KMS-11 (cell line): ENCODE results near the gene GPC4.

Experiments used
- H2AFZ ChIP-seq: fragments of 200-600 bp; sonication (generic); 2 replicates; pipeline ENCODE4 v1.6.1; 2016; ENCODE audit warnings: antibody characterized with exemption, mixed run types, low read depth
- H3K27ac ChIP-seq: fragments of 200-600 bp; sonication (generic); 2 replicates; pipeline ENCODE4 v1.6.1; 2016; ENCODE audit warnings: mild to moderate bottlenecking, mixed run types
- H3K27me3 ChIP-seq: fragments of 200-600 bp; sonication (generic); 2 replicates; pipeline ENCODE4 v1.6.1; 2017; ENCODE audit warnings: mild to moderate bottlenecking, low read depth, mixed run types, moderate library complexity; ENCODE audit not compliant: insufficient read depth
- H3K36me3 ChIP-seq: fragments of 200-600 bp; sonication (generic); 2 replicates; pipeline ENCODE4 v1.6.1; 2017; ENCODE audit warnings: mild to moderate bottlenecking, mixed run types; ENCODE audit not compliant: insufficient read depth
- H3K4me1 ChIP-seq: fragments of 200-600 bp; sonication (generic); 2 replicates; pipeline ENCODE4 v1.6.1; 2016; ENCODE audit warnings: mild to moderate bottlenecking, low read depth, mixed run types; ENCODE audit not compliant: poor library complexity, severe bottlenecking
- H3K4me2 ChIP-seq: fragments of 200-600 bp; sonication (generic); 2 replicates; pipeline ENCODE4 v1.7.0; 2016; ENCODE audit warnings: mild to moderate bottlenecking, mixed run types
- H3K4me3 ChIP-seq: fragments of 200-600 bp; sonication (generic); IDR thresholded peaks from 2 replicates; pipeline ENCODE4 v1.6.1; 2017; ENCODE audit warnings: low read depth, low read length, mixed read lengths; ENCODE audit not compliant: insufficient read depth
- H3K79me2 ChIP-seq: fragments of 200-600 bp; sonication (generic); 2 replicates; pipeline ENCODE4 v1.6.1; 2016; ENCODE audit warnings: low read depth, mixed run types; ENCODE audit not compliant: insufficient read depth
- H3K9ac ChIP-seq: fragments of 200-600 bp; sonication (generic); 2 replicates; pipeline ENCODE4 v1.6.1; 2016; ENCODE audit warnings: mild to moderate bottlenecking, mixed run types
- H4K20me1 ChIP-seq: fragments of 200-600 bp; sonication (generic); 2 replicates; pipeline ENCODE4 v1.6.1; 2016; ENCODE audit warnings: mild to moderate bottlenecking, mixed run types; ENCODE audit not compliant: insufficient read depth
- CTCF ChIP-seq: fragments of 200-600 bp; sonication (generic); conservative IDR thresholded peaks from 2 replicates; pipeline ENCODE4 v1.6.1; 2017; ENCODE audit warnings: low read depth, mild to moderate bottlenecking, antibody characterized with exemption, low read length, moderate library complexity, mixed read lengths

Gene GPC4

DNA sequence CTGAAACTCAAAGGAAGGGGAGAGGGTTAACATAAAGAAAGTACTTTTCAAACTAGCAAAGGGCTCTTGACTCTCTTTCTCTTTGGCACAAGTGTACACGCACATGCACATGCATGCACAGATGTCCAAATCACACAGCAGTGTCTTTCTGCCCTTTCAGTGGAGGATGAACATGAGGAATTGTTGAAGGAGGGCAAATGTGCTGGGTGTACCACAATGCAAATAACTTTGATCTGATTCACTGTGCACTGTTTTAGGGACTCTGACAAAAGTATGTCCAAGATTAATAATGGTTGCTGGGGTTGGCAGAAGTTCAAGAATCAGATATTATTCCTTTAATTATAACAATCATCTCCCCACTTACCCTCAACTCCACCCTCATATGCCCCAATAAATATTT is 93.8 kb downstream of the GPC4 start:
- no peaks in the 10 kb centered on the region for H3K79me2 ChIP-seq
- H3K36me3 ChIP-seq, result no peaks in the 10 kb centered on the region
- no peak overlapping the region for H3K27ac ChIP-seq
- no peak overlapping the region for H3K4me2 ChIP-seq
- H3K27me3 ChIP-seq, result no peaks in the 10 kb centered on the region
- H3K4me3 ChIP-seq, result no peak overlapping the region
- no peak for TF ChIP-seq CTCF
- no peak overlapping the region for H2AFZ ChIP-seq
- H3K4me1 ChIP-seq, result peaks cover 22% of the 10 kb centered on the region
- H3K9ac ChIP-seq, result no peak overlapping the region
- H4K20me1 ChIP-seq, result no peaks in the 10 kb centered on the region

GRCh38 chrX:133314281-133314680 is 101.0 kb downstream of the GPC4 start:
- no peak for TF ChIP-seq CTCF
- no peak overlapping the region for H3K27ac ChIP-seq
- no peaks in the 10 kb centered on the region for H3K27me3 ChIP-seq
- H3K9ac ChIP-seq, result no peak overlapping the region
- H3K4me2 ChIP-seq, result no peak overlapping the region
- H3K4me1 ChIP-seq, result peaks cover 23% of the 10 kb centered on the region
- H3K4me3 ChIP-seq, result no peak overlapping the region
- H2AFZ ChIP-seq, result no peak overlapping the region
- H3K36me3 ChIP-seq, result no peaks in the 10 kb centered on the region
- no peaks in the 10 kb centered on the region for H4K20me1 ChIP-seq
- H3K79me2 ChIP-seq, result no peaks in the 10 kb centered on the region

DNA sequence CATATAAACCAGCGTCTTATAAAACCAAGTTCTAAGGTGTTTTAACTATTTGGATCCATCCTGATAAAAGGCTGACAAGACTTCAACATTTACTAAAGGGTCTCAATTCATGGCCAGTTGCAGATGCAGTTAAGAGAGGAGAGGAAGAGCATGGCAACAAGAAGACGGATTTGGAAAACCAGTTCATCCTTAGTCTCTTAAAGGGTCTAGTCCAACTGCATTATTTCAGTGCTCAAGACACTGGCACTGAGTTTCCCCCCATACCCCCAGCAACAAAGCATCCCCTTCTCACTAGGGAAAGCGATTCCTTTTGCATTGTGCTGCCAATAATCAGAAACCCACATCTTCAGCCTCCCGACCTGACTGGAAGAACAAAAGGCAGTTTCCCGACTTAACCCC is 106.8 kb downstream of the GPC4 start:
- H3K27me3 ChIP-seq, result no peaks in the 10 kb centered on the region
- H3K79me2 ChIP-seq, result no peaks in the 10 kb centered on the region
- no peak overlapping the region for H3K4me2 ChIP-seq
- H3K36me3 ChIP-seq, result no peaks in the 10 kb centered on the region
- H3K4me1 ChIP-seq, result no peaks in the 10 kb centered on the region
- no peak overlapping the region for H3K9ac ChIP-seq
- H3K4me3 ChIP-seq, result no peak overlapping the region
- TF ChIP-seq CTCF, result no peak
- H4K20me1 ChIP-seq, result no peaks in the 10 kb centered on the region
- H2AFZ ChIP-seq, result no peak overlapping the region
- H3K27ac ChIP-seq, result no peak overlapping the region

- H3K27me3 ChIP-seq, result no peaks in the 10 kb centered on the region
These were observed 107.4 kb downstream of the GPC4 start for GRCh38 chrX:133307637-133308498.

More at GRCh38 chrX:133307637-133308498, 107.4 kb downstream of the GPC4 start:
- H3K79me2 ChIP-seq, result no peaks in the 10 kb centered on the region
- H3K27ac ChIP-seq, result no peak overlapping the region
- no peaks in the 10 kb centered on the region for H3K4me1 ChIP-seq
- no peaks in the 10 kb centered on the region for H4K20me1 ChIP-seq
- no peaks in the 10 kb centered on the region for H3K36me3 ChIP-seq
- no peak for TF ChIP-seq CTCF
- no peak overlapping the region for H3K4me3 ChIP-seq
- H2AFZ ChIP-seq, result no peak overlapping the region
- no peak overlapping the region for H3K4me2 ChIP-seq
- H3K9ac ChIP-seq, result no peak overlapping the region
